ENCODE data around the gene GFM1.

DNA sequence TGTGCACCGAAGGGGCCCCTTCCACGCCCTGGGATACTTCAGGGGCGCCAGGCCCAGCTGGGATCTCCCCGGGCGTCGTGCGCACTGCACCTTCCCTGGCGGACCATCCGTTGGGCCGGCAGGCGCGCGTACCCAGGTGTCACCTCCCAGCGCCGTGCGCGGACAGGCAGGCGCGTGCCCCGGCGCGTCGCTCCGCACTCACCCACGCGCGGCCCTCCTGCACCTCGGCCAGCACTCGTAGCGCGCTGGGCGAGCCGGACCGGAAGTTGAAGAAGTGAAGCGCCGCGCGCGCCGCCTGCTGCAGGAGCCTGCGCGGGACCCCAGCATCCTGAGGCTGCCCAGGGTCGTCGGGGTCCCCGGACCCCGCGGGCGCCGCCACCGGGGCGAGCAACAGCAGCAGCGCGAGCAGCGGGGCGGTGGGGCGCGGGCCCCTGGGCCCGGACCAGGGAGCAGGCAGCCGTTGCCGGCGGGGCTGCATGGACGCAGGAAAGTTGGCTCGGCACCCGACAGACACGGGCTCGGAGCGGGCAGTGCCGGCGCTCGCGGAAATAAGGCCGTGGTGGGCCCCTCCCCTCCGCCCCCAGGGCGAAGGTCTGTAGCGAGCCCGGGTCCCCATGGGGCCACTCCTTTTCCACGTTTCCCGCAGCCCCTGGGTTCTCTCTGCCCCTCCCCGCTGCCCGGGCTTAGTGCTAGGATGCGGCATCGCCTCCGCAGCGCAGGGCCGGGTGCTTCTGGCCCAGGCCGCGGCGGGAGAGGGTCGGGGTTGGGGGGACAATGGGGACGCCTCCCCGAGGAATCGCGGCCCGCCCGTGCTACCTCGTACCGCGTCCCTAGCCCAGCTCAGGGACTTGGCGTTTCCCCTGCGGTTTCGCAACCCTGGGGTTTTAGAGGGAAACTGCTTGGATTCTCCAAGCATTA is 87.9 kb downstream of the GFM1 start, which contains the start of gene RARRES1:
- TF ChIP-seq EZH2 (IDR thresholded peaks at IDR 0.05; ENCODE audit: low read depth, unreplicated experiment) (peak; percentile 16), POLR2AphosphoS5 (IDR thresholded peaks at IDR 0.05; ENCODE audit: low read depth) (peak; percentile 36), EZH2phosphoT487 (IDR thresholded peaks at IDR 0.05; ENCODE audit: unreplicated experiment) (no peak), STAT1 (IDR thresholded peaks at IDR 0.05; ENCODE audit: unreplicated experiment) (no peak), CREB1 (CRISPR knock-in tag; IDR thresholded peaks at IDR 0.05; ENCODE audit: low read depth) (no peak), JUNB (IDR thresholded peaks at IDR 0.05; ENCODE audit: unreplicated experiment) (no peak)
- TF ChIP-seq, protein P1, sequence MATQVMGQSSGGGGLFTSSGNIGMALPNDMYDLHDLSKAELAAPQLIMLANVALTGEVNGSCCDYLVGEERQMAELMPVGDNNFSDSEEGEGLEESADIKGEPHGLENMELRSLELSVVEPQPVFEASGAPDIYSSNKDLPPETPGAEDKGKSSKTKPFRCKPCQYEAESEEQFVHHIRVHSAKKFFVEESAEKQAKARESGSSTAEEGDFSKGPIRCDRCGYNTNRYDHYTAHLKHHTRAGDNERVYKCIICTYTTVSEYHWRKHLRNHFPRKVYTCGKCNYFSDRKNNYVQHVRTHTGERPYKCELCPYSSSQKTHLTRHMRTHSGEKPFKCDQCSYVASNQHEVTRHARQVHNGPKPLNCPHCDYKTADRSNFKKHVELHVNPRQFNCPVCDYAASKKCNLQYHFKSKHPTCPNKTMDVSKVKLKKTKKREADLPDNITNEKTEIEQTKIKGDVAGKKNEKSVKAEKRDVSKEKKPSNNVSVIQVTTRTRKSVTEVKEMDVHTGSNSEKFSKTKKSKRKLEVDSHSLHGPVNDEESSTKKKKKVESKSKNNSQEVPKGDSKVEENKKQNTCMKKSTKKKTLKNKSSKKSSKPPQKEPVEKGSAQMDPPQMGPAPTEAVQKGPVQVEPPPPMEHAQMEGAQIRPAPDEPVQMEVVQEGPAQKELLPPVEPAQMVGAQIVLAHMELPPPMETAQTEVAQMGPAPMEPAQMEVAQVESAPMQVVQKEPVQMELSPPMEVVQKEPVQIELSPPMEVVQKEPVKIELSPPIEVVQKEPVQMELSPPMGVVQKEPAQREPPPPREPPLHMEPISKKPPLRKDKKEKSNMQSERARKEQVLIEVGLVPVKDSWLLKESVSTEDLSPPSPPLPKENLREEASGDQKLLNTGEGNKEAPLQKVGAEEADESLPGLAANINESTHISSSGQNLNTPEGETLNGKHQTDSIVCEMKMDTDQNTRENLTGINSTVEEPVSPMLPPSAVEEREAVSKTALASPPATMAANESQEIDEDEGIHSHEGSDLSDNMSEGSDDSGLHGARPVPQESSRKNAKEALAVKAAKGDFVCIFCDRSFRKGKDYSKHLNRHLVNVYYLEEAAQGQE (IDR thresholded peaks at IDR 0.05; ENCODE audit: unreplicated experiment): no peak
- TF ChIP-seq, protein P2, sequence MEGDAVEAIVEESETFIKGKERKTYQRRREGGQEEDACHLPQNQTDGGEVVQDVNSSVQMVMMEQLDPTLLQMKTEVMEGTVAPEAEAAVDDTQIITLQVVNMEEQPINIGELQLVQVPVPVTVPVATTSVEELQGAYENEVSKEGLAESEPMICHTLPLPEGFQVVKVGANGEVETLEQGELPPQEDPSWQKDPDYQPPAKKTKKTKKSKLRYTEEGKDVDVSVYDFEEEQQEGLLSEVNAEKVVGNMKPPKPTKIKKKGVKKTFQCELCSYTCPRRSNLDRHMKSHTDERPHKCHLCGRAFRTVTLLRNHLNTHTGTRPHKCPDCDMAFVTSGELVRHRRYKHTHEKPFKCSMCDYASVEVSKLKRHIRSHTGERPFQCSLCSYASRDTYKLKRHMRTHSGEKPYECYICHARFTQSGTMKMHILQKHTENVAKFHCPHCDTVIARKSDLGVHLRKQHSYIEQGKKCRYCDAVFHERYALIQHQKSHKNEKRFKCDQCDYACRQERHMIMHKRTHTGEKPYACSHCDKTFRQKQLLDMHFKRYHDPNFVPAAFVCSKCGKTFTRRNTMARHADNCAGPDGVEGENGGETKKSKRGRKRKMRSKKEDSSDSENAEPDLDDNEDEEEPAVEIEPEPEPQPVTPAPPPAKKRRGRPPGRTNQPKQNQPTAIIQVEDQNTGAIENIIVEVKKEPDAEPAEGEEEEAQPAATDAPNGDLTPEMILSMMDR (conservative IDR thresholded peaks at IDR 0.05; ENCODE audit: low read depth in 2 of 2): 0 out of 4 replicates have a peak, but pooled peaks of 1 of the 2 experiments have one; percentile 8
- TF ChIP-seq, protein P3, sequence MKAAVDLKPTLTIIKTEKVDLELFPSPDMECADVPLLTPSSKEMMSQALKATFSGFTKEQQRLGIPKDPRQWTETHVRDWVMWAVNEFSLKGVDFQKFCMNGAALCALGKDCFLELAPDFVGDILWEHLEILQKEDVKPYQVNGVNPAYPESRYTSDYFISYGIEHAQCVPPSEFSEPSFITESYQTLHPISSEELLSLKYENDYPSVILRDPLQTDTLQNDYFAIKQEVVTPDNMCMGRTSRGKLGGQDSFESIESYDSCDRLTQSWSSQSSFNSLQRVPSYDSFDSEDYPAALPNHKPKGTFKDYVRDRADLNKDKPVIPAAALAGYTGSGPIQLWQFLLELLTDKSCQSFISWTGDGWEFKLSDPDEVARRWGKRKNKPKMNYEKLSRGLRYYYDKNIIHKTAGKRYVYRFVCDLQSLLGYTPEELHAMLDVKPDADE (IDR thresholded peaks at IDR 0.05): no peak; the same call in 1 of the 2 replicates
